ENCODE measurements around the gene USP22.

The USP22 gene

GRCh38 chr17:21021208-21021803 lies 21.5 kb downstream of the USP22 start:
- Histone ChIP-seq H3K36me3 (ENCODE audit: control insufficient read depth in 5 of 5, insufficient read depth in 5 of 5, low read length in 5 of 5) (peaks cover 19 to 91% (median 76%) of the 10 kb centered on the region in 5 donors), H3K4me1 (ENCODE audit: control insufficient read depth in 5 of 5, insufficient read depth in 5 of 5, low read length in 5 of 5) (peaks cover 0 to 16% (median 7%) of the 10 kb centered on the region in 5 donors), H3K4me3 (ENCODE audit: low read depth in 1 of 5, low read length in 5 of 5) (no peak overlapping the region), H3K9me3 (ENCODE audit: control insufficient read depth in 5 of 5, low read length in 5 of 5) (no peaks in the 10 kb centered on the region), H3K27ac (ENCODE audit: low read depth, low read length) (no peak overlapping the region), H3K9ac (ENCODE audit: low read length in 5 of 5) (no peak overlapping the region), H3K27me3 (ENCODE audit: control insufficient read depth in 5 of 5, insufficient read depth in 4 of 5, low read length in 5 of 5) (no peaks in the 10 kb centered on the region)

GRCh38 chr17:21020622-21021021 lies 22.2 kb downstream of the USP22 start:
- Histone ChIP-seq H3K27me3 (ENCODE audit: control insufficient read depth in 5 of 5, insufficient read depth in 4 of 5, low read length in 5 of 5) (no peaks in the 10 kb centered on the region), H3K9ac (ENCODE audit: low read length in 5 of 5) (no peak overlapping the region), H3K36me3 (ENCODE audit: control insufficient read depth in 5 of 5, insufficient read depth in 5 of 5, low read length in 5 of 5) (peaks cover 20 to 91% (median 77%) of the 10 kb centered on the region in 5 donors), H3K27ac (ENCODE audit: low read depth, low read length) (no peak overlapping the region), H3K9me3 (ENCODE audit: control insufficient read depth in 5 of 5, low read length in 5 of 5) (no peaks in the 10 kb centered on the region), H3K4me1 (ENCODE audit: control insufficient read depth in 5 of 5, insufficient read depth in 5 of 5, low read length in 5 of 5) (peaks cover 0 to 16% (median 7%) of the 10 kb centered on the region in 5 donors), H3K4me3 (ENCODE audit: low read depth in 1 of 5, low read length in 5 of 5) (no peak overlapping the region)

DNA sequence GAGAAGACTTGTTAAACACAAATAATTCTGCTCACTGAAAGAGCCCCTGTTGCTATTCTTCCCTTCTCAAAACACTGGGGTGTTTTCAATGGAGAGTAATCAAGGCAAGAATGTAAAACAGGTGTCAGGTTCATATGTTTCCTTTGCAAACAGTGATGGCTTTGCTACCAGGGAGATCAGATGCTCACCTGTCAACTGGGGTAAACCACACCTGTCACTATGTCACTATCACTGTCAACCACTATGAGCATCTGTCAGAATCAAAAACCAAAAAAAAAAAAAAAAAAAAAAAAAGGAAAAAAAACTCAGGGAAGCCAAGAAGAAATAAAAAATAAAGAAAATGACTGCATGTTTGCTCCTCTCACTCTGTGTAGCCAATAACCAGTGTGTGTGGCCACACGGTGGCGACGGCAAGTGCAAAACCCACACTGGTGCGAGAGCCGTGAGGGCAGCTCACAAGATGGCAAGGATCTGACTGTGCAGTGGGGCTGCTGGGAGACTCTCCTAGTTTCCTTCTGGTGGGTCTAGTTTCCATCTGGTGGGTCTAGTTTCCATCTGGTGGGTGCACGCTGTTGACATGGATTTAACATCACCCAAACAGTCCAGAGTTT lies 22.7 kb downstream of the USP22 start:
- no peak overlapping the region for H3K4me3 ChIP-seq (ENCODE audit: low read depth in 1 of 5, low read length in 5 of 5)
- H3K9ac ChIP-seq (ENCODE audit: low read length in 5 of 5) = no peak overlapping the region
- H3K27ac ChIP-seq (ENCODE audit: low read depth, low read length) = no peak overlapping the region
- H3K4me1 ChIP-seq (ENCODE audit: control insufficient read depth in 5 of 5, insufficient read depth in 5 of 5, low read length in 5 of 5) = peaks cover 0 to 16% (median 7%) of the 10 kb centered on the region in 5 donors
- H3K27me3 ChIP-seq (ENCODE audit: control insufficient read depth in 5 of 5, insufficient read depth in 4 of 5, low read length in 5 of 5) = no peaks in the 10 kb centered on the region
- H3K9me3 ChIP-seq (ENCODE audit: control insufficient read depth in 5 of 5, low read length in 5 of 5) = no peaks in the 10 kb centered on the region
- peaks cover 16 to 91% (median 77%) of the 10 kb centered on the region in 5 donors for H3K36me3 ChIP-seq (ENCODE audit: control insufficient read depth in 5 of 5, insufficient read depth in 5 of 5, low read length in 5 of 5)

DNA sequence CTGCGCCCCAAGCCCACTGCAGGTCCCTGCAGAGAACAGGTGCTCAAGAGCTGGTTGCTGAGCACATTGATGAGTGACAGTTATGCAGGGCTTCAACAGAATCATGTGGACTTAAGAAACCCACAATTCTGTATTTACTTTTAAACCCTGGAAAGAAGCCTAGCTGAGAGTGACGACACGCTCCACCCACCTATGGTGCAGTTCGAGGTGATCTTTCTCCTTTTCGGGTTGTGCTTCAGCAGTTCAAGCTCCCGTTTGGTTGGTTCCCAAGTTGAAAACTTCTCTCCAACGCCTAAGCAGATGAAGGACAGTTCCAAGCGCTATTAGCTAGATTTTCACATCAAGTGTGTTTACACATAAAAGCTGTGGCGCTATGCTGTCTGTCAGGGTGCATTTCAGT lies 23.9 kb downstream of the USP22 start:
- Histone ChIP-seq H3K4me3 (ENCODE audit: low read depth in 1 of 5, low read length in 5 of 5) (no peak overlapping the region), H3K9ac (ENCODE audit: low read length in 5 of 5) (no peak overlapping the region), H3K27ac (ENCODE audit: low read depth, low read length) (no peak overlapping the region), H3K36me3 (ENCODE audit: control insufficient read depth in 5 of 5, insufficient read depth in 5 of 5, low read length in 5 of 5) (peaks cover 13 to 91% (median 79%) of the 10 kb centered on the region in 5 donors), H3K4me1 (ENCODE audit: control insufficient read depth in 5 of 5, insufficient read depth in 5 of 5, low read length in 5 of 5) (peaks cover 0 to 13% (median 4%) of the 10 kb centered on the region in 5 donors), H3K9me3 (ENCODE audit: control insufficient read depth in 5 of 5, low read length in 5 of 5) (no peaks in the 10 kb centered on the region), H3K27me3 (ENCODE audit: control insufficient read depth in 5 of 5, insufficient read depth in 4 of 5, low read length in 5 of 5) (no peaks in the 10 kb centered on the region)

DNA sequence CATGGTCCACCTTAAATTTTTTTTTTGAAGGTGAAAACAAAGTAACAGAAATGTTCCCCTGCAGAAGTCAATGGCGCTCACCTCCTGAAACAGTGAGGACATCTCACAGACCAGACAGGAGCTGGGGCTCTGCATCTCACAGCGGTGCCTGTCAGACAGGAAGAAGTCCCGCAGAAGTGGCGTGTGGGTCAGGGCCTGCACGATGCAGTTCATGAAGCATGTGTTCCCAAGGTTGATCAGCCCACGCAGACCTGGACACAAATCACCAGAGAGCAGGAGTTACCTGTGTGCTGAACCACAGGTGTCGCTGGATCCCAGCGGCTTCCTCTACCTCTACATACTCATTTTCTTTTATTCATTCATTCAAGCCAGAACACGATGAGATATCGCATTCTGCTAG lies 24.9 kb downstream of the USP22 start:
- Histone ChIP-seq H3K36me3 (ENCODE audit: control insufficient read depth in 5 of 5, insufficient read depth in 5 of 5, low read length in 5 of 5) (peaks cover 13 to 92% (median 84%) of the 10 kb centered on the region in 5 donors), H3K4me3 (ENCODE audit: low read depth in 1 of 5, low read length in 5 of 5) (no peak overlapping the region), H3K4me1 (ENCODE audit: control insufficient read depth in 5 of 5, insufficient read depth in 5 of 5, low read length in 5 of 5) (peaks cover 0 to 11% (median 0%) of the 10 kb centered on the region in 5 donors), H3K9ac (ENCODE audit: low read length in 5 of 5) (no peak overlapping the region), H3K9me3 (ENCODE audit: control insufficient read depth in 5 of 5, low read length in 5 of 5) (no peaks in the 10 kb centered on the region), H3K27ac (ENCODE audit: low read depth, low read length) (no peak overlapping the region), H3K27me3 (ENCODE audit: control insufficient read depth in 5 of 5, insufficient read depth in 4 of 5, low read length in 5 of 5) (no peaks in the 10 kb centered on the region)

GRCh38 chr17:21017256-21017655 lies 25.6 kb downstream of the USP22 start:
- Histone ChIP-seq H3K27me3 (ENCODE audit: control insufficient read depth in 5 of 5, insufficient read depth in 4 of 5, low read length in 5 of 5) (no peaks in the 10 kb centered on the region), H3K9me3 (ENCODE audit: control insufficient read depth in 5 of 5, low read length in 5 of 5) (no peaks in the 10 kb centered on the region), H3K9ac (ENCODE audit: low read length in 5 of 5) (no peak overlapping the region), H3K36me3 (ENCODE audit: control insufficient read depth in 5 of 5, insufficient read depth in 5 of 5, low read length in 5 of 5) (peaks cover 13 to 94% (median 90%) of the 10 kb centered on the region in 5 donors), H3K27ac (ENCODE audit: low read depth, low read length) (no peak overlapping the region), H3K4me1 (ENCODE audit: control insufficient read depth in 5 of 5, insufficient read depth in 5 of 5, low read length in 5 of 5) (peaks cover 0 to 15% (median 0%) of the 10 kb centered on the region in 5 donors), H3K4me3 (ENCODE audit: low read depth in 1 of 5, low read length in 5 of 5) (no peak overlapping the region)

DNA sequence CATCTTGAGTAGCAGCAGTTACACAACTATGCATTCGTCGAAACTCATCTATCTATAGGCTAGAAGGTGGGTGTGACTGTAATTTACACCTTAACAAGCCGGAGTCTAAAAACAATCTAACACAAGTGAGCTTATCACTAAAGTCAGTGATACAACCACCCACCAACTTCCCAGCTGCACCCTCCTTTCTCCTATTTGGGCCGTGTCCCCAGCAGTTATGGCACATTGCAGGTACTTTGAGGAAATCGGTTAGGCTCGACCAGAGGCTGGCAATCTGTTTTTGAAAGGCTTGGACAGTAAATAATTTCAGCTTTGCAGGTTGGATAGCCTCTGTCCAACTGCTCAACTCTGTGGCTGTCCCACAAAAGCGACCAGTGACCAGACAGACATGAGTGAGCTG lies 26.0 kb downstream of the USP22 start:
- Histone ChIP-seq H3K36me3 (ENCODE audit: control insufficient read depth in 5 of 5, insufficient read depth in 5 of 5, low read length in 5 of 5) (peaks cover 13 to 99% (median 94%) of the 10 kb centered on the region in 5 donors), H3K4me3 (ENCODE audit: low read depth in 1 of 5, low read length in 5 of 5) (no peak overlapping the region), H3K4me1 (ENCODE audit: control insufficient read depth in 5 of 5, insufficient read depth in 5 of 5, low read length in 5 of 5) (peaks cover 0 to 15% (median 0%) of the 10 kb centered on the region in 5 donors), H3K9me3 (ENCODE audit: control insufficient read depth in 5 of 5, low read length in 5 of 5) (no peaks in the 10 kb centered on the region), H3K27ac (ENCODE audit: low read depth, low read length) (no peak overlapping the region), H3K9ac (ENCODE audit: low read length in 5 of 5) (no peak overlapping the region), H3K27me3 (ENCODE audit: control insufficient read depth in 5 of 5, insufficient read depth in 4 of 5, low read length in 5 of 5) (no peaks in the 10 kb centered on the region)

DNA sequence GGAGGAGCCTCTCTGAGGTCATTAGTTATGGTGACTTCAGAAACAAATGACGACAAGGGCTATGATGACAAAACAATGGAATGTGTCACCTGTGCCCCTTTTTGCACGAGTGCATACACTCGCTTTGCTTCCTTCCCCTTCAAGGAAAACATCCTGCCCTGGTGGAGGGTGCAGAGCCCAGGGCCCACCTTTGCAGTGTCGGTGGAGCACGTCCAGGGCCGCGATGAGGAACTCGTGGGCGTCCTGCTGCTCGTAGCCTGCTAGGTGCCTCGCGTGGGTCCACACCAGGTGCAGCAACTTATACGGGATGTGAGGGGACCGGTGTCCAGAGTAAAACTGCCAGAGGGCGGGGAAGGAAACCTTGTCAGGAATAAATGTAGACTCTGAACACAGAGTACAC lies 27.2 kb downstream of the USP22 start:
- no peaks in the 10 kb centered on the region for H3K9me3 ChIP-seq (ENCODE audit: control insufficient read depth in 5 of 5, low read length in 5 of 5)
- no peak overlapping the region for H3K27ac ChIP-seq (ENCODE audit: low read depth, low read length)
- no peak overlapping the region for H3K9ac ChIP-seq (ENCODE audit: low read length in 5 of 5)
- peaks cover 0 to 8% (median 0%) of the 10 kb centered on the region in 5 donors for H3K4me1 ChIP-seq (ENCODE audit: control insufficient read depth in 5 of 5, insufficient read depth in 5 of 5, low read length in 5 of 5)
- H3K4me3 ChIP-seq (ENCODE audit: low read depth in 1 of 5, low read length in 5 of 5) = no peak overlapping the region
- peaks cover 11 to 99% (median 98%) of the 10 kb centered on the region in 5 donors for H3K36me3 ChIP-seq (ENCODE audit: control insufficient read depth in 5 of 5, insufficient read depth in 5 of 5, low read length in 5 of 5)
- no peaks in the 10 kb centered on the region for H3K27me3 ChIP-seq (ENCODE audit: control insufficient read depth in 5 of 5, insufficient read depth in 4 of 5, low read length in 5 of 5)

GRCh38 chr17:21014498-21014897 lies 28.3 kb downstream of the USP22 start:
- Histone ChIP-seq H3K27ac (ENCODE audit: low read depth, low read length) (no peak overlapping the region), H3K4me1 (ENCODE audit: control insufficient read depth in 5 of 5, insufficient read depth in 5 of 5, low read length in 5 of 5) (peaks cover 0 to 7% (median 0%) of the 10 kb centered on the region in 5 donors), H3K36me3 (ENCODE audit: control insufficient read depth in 5 of 5, insufficient read depth in 5 of 5, low read length in 5 of 5) (peaks cover 7 to 99% (median 98%) of the 10 kb centered on the region in 5 donors), H3K4me3 (ENCODE audit: low read depth in 1 of 5, low read length in 5 of 5) (no peak overlapping the region), H3K9ac (ENCODE audit: low read length in 5 of 5) (no peak overlapping the region), H3K9me3 (ENCODE audit: control insufficient read depth in 5 of 5, low read length in 5 of 5) (no peaks in the 10 kb centered on the region), H3K27me3 (ENCODE audit: control insufficient read depth in 5 of 5, insufficient read depth in 4 of 5, low read length in 5 of 5) (no peaks in the 10 kb centered on the region)

DNA sequence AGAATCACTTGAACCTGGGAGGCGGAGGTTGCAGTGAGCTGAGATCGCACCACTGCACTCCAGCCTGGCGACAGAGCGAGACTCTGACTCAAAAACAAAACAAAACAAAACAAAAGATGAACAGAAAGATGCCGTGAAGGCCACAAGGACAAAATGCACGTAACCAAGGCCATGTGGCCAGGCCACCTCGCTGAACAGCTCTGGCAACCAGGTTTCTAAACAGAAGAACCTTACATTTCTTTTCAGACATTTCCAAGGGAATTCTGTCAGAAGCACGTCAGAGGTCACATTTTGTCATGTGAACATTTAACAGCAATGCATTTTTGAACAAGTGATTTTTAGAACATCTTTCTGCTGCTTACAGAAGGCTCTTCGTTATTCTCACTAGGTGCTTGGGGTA lies 28.8 kb downstream of the USP22 start:
- Histone ChIP-seq H3K9ac (ENCODE audit: low read length in 5 of 5) (no peak overlapping the region), H3K4me3 (ENCODE audit: low read depth in 1 of 5, low read length in 5 of 5) (no peak overlapping the region), H3K27me3 (ENCODE audit: control insufficient read depth in 5 of 5, insufficient read depth in 4 of 5, low read length in 5 of 5) (no peaks in the 10 kb centered on the region), H3K4me1 (ENCODE audit: control insufficient read depth in 5 of 5, insufficient read depth in 5 of 5, low read length in 5 of 5) (peaks cover 0 to 7% (median 0%) of the 10 kb centered on the region in 5 donors), H3K36me3 (ENCODE audit: control insufficient read depth in 5 of 5, insufficient read depth in 5 of 5, low read length in 5 of 5) (peaks cover 5 to 99% (median 98%) of the 10 kb centered on the region in 5 donors), H3K9me3 (ENCODE audit: control insufficient read depth in 5 of 5, low read length in 5 of 5) (no peaks in the 10 kb centered on the region), H3K27ac (ENCODE audit: low read depth, low read length) (no peak overlapping the region)

Measured in subcutaneous abdominal adipose tissue (tissue), 5 donors.